ENCODE results near the gene ASPM. TPM values are rescaled to one million over a fixed set of nuclear protein-coding genes. Genes with fewer than 3 reads are reported as not detected.

ASPM gene
- total RNA-seq, 2 donors from 2014 or later, result 31.7 to 35.1 TPM

GRCh38 chr1:197141575-197141974 is 4.9 kb downstream of the ASPM start:
- Histone ChIP-seq H3K27ac (ENCODE audit: low read depth, low read length) (no peak overlapping the region), H3K36me3 (ENCODE audit: control insufficient read depth, insufficient read depth, low read length) (peaks cover 48% of the 10 kb centered on the region), H3K4me3 (ENCODE audit: low read length) (no peak overlapping the region), H3K9ac (ENCODE audit: extremely low read depth, low read length, poor library complexity, severe bottlenecking) (no peak overlapping the region), H3K4me1 (ENCODE audit: control insufficient read depth, insufficient read depth, low read length) (no peaks in the 10 kb centered on the region), H3K9me3 (ENCODE audit: control insufficient read depth, low read length) (no peaks in the 10 kb centered on the region), H3K27me3 (ENCODE audit: control insufficient read depth, insufficient read depth, low read length, poor library complexity, severe bottlenecking) (no peaks in the 10 kb centered on the region)
- TF ChIP-seq CTCF (conservative IDR thresholded peaks at IDR 0.05), result no peak
- Mint-ChIP-seq H3K27ac (no peak overlapping the region), H3K36me3 (ENCODE audit: low read depth) (peaks cover 20% of the 10 kb centered on the region), H3K27me3 (ENCODE audit: insufficient read depth) (no peaks in the 10 kb centered on the region), H3K4me3 (no peak overlapping the region), H3K4me1 (peaks cover 20% of the 10 kb centered on the region), H3K9me3 (no peaks in the 10 kb centered on the region)
- 94 to 100% methylated on average over 1 of the region's 1 CpG for WGBS, 2 experiments (ENCODE audit: insufficient coverage in 1 of 2, insufficient read length in 1 of 2)
- DNase-seq, result no peak

DNA sequence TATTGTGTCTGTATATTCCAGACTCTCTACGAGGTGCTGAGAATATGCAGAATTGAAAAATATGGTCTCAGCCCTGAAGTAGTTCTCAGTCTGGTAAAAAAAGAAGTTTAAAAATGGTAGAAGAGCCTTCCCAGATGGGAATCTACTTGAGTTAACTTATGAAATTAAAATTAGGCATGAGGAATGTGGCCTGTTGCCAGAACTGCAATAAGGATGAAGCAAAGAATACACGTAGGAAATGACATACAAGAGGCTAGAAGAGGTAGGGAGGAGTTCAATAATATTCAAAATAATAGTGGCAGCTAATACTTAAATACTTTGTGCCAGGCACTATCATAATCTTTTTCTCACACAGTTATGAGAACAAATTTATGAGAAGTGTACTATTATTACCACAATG is 6.3 kb downstream of the ASPM start:
- DNase-seq, result no peak
- no peak overlapping the region for H3K27ac Mint-ChIP-seq
- Histone ChIP-seq H3K4me1 (ENCODE audit: control insufficient read depth, insufficient read depth, low read length) (no peaks in the 10 kb centered on the region), H3K9ac (ENCODE audit: extremely low read depth, low read length, poor library complexity, severe bottlenecking) (no peak overlapping the region), H3K36me3 (ENCODE audit: control insufficient read depth, insufficient read depth, low read length) (peaks cover 48% of the 10 kb centered on the region), H3K27ac (ENCODE audit: low read depth, low read length) (no peak overlapping the region), H3K9me3 (ENCODE audit: control insufficient read depth, low read length) (no peaks in the 10 kb centered on the region), H3K4me3 (ENCODE audit: low read length) (no peak overlapping the region), H3K27me3 (ENCODE audit: control insufficient read depth, insufficient read depth, low read length, poor library complexity, severe bottlenecking) (no peaks in the 10 kb centered on the region)
- H3K36me3 Mint-ChIP-seq (ENCODE audit: low read depth), result peaks cover 20% of the 10 kb centered on the region
- 96 to 100% methylated on average over 2 of the region's 2 CpGs for WGBS, 2 experiments (ENCODE audit: insufficient coverage in 1 of 2, insufficient read length in 1 of 2)
- no peak overlapping the region for H3K4me3 Mint-ChIP-seq
- no peaks in the 10 kb centered on the region for H3K27me3 Mint-ChIP-seq (ENCODE audit: insufficient read depth)
- TF ChIP-seq CTCF (conservative IDR thresholded peaks at IDR 0.05), result no peak
- peaks cover 20% of the 10 kb centered on the region for H3K4me1 Mint-ChIP-seq
- no peaks in the 10 kb centered on the region for H3K9me3 Mint-ChIP-seq

DNA sequence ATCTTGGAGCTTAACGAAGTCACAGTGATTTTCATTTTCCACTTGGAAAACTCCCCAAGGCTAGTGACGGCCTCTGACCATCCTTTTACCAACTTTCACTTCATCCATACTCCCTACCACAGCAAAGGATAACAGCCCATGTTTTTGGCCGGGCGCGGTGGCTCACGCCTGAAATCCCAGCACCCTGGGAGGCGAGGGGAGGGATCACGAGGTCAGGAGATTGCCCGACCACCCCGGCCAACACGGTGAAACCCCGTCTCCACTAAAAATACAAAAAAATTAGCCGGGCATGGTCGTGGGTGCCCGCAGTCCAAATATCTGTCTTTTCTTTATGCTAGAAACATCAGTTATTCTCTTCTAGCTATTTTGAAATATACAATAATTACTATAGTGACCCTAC is 7.3 kb downstream of the ASPM start:
- Histone ChIP-seq H3K9ac (ENCODE audit: extremely low read depth, low read length, poor library complexity, severe bottlenecking) (no peak overlapping the region), H3K4me1 (ENCODE audit: control insufficient read depth, insufficient read depth, low read length) (no peaks in the 10 kb centered on the region), H3K27ac (ENCODE audit: low read depth, low read length) (no peak overlapping the region), H3K4me3 (ENCODE audit: low read length) (no peak overlapping the region), H3K9me3 (ENCODE audit: control insufficient read depth, low read length) (no peaks in the 10 kb centered on the region), H3K36me3 (ENCODE audit: control insufficient read depth, insufficient read depth, low read length) (peaks cover 48% of the 10 kb centered on the region), H3K27me3 (ENCODE audit: control insufficient read depth, insufficient read depth, low read length, poor library complexity, severe bottlenecking) (no peaks in the 10 kb centered on the region)
- no peak for DNase-seq
- no peak for TF ChIP-seq CTCF (conservative IDR thresholded peaks at IDR 0.05)
- H3K27me3 Mint-ChIP-seq (ENCODE audit: insufficient read depth), result no peaks in the 10 kb centered on the region
- H3K9me3 Mint-ChIP-seq, result no peaks in the 10 kb centered on the region
- peaks cover 12% of the 10 kb centered on the region for H3K4me1 Mint-ChIP-seq
- peaks cover 20% of the 10 kb centered on the region for H3K36me3 Mint-ChIP-seq (ENCODE audit: low read depth)
- H3K27ac Mint-ChIP-seq, result no peak overlapping the region
- H3K4me3 Mint-ChIP-seq, result no peak overlapping the region
- WGBS, 2 experiments (ENCODE audit: insufficient coverage in 1 of 2, insufficient read length in 1 of 2), result 95 to 100% methylated on average over 6 to 15 of the region's 15 CpGs

Measured in endodermal cell (in vitro differentiated cells).